ENCODE results near the gene PRICKLE1.

- peak; percentile 41 for TF ChIP-seq MAX (IDR thresholded peaks at IDR 0.05; ENCODE audit: low read depth, low read length)
- no peak for TF ChIP-seq POLR2A (IDR thresholded peaks at IDR 0.05; ENCODE audit: extremely low read depth, insufficient read length)
- no peak for TF ChIP-seq CTCF (IDR thresholded peaks at IDR 0.05; ENCODE audit: low read depth, low read length)
- TF ChIP-seq MYC (IDR thresholded peaks at IDR 0.05; ENCODE audit: low read depth, low read length), result no peak
Observed at GRCh38 chr12:42468921-42469320, 120.6 kb downstream of the PRICKLE1 start.

Data from NB4 (cell line).